Vagina (tissue), 2 donors: ENCODE results near the gene ATXN2. TPM values are rescaled to one million over a fixed set of nuclear protein-coding genes. Genes with fewer than 3 reads are reported as not detected.
"Not testable (repeated sequence)": the region's sequence is repeated elsewhere in the genome, so short reads cannot be mapped to it uniquely, and the experiment has no call there.

Experiments
- DNase-seq, 2 donors: peaks; one replicate each; pipeline ENCODE4 v3.0.0-alpha.2; 2017; ENCODE audit errors: extremely low spot score in 2 of 2
- H3K27ac ChIP-seq: fragments of 200-600 bp; sonication (generic); one replicate; pipeline ENCODE4 v1.5.1; 2019
- H3K27me3 ChIP-seq: fragments of 200-600 bp; sonication (generic); one replicate; pipeline ENCODE4 v1.5.1; 2019
- H3K36me3 ChIP-seq, 2 donors: fragments of 200-600 bp; sonication (generic); one replicate each; pipeline ENCODE4 v1.5.1; 2017 to 2019
- H3K4me1 ChIP-seq: fragments of 200-600 bp; sonication (generic); one replicate; pipeline ENCODE4 v1.5.1; 2019
- H3K4me3 ChIP-seq, 2 donors: fragments of 200-600 bp; sonication (generic); 1 replicate in 1 of 2; 2 replicates in 1 of 2; pipeline ENCODE4 v1.5.1; 2016 to 2019
- H3K9me3 ChIP-seq: fragments of 200-600 bp; sonication (generic); one replicate; pipeline ENCODE4 v1.5.1; 2019
- POLR2A ChIP-seq, 2 donors: fragments of 450-650 bp; IDR thresholded peaks; one replicate each; pipeline ENCODE4 v1.6.1; 2017; ENCODE audit warnings: antibody characterized with exemption in 2 of 2, mild to moderate bottlenecking in 2 of 2, moderate library complexity in 2 of 2
- POLR2AphosphoS5 ChIP-seq, 2 donors: sonication (generic); formaldehyde crosslinking; IDR thresholded peaks; one replicate each; pipeline ENCODE4 v1.9.0; 2017; ENCODE audit warnings: antibody characterized with exemption in 2 of 2, mild to moderate bottlenecking in 2 of 2, low read depth in 1 of 2; ENCODE audit not compliant: insufficient read depth in 1 of 2
- intact Hi-C: fragments of 100-400 bp; cut with DNase I; formaldehyde crosslinking; loops from one replicate; pipeline ENCODE4 v1.15.1; 2023
- total RNA-seq: library from RNA; depleted of rRNA; stranded (reverse); fragments of >200 nt; gene quantifications from one replicate; pipeline ENCODE4 v1.2.3, GENCODE V29; 2016
- TF ChIP-seq, protein P1 (sequence below), 3 experiments: fragments of 450-650 bp in 2 of 3; fragments of 200-600 bp in 1 of 3; sonication (generic) in 1 of 3; IDR thresholded peaks; one replicate each; pipeline ENCODE4 v1.5.1; 2017 to 2019; ENCODE audit warnings: antibody characterized with exemption in 3 of 3, mild to moderate bottlenecking in 2 of 3, moderate library complexity in 2 of 3

ATXN2 gene
- total RNA-seq, 1 donor from 2014 or later: 70.2 TPM

DNA sequence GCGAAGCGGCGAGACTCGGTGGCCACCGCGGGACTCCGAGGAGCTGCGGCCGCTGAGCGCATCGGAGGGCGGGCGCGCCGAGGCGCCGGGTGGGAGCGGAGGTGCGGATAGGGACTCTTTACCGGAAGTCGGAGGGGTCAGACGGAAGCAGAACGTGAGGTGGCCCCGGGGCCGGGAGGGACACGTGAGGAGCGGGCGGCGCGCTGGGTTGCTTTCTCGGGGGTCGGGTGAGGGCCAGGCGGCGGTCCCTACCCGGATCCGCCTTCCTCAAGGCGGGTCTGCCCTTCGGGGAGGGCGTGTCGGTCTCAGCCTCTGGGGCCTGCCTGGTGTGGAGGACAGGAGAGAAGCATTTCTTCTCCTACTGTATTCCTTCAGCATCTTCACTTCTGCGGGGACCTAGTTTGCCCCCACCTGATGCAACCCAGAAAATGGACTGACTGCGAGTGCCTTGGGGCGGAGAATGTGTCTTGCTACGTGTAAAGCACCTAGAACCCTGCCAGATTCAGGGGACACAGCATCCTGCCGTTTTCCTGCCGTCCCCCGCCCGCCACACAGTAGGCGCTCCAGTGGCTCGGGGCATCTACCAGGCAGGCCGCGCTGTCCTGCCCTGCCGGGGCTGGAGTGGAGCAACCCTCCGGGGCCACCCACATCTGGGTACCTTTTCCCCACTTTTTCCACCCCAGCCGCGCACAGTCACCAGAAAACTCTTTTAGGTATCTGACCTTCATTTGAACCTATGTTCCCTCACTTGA lies 514 bp upstream of the ATXN2 start:
- Histone ChIP-seq H3K4me3 (peak overlapping the region; percentile 65 to 88), H3K4me1 (peaks cover 31% of the 10 kb centered on the region), H3K27me3 (no peaks in the 10 kb centered on the region), H3K9me3 (no peaks in the 10 kb centered on the region), H3K36me3 (no peaks in the 10 kb centered on the region), H3K27ac (peak overlapping the region; percentile 95)
- DNase-seq: peak in 1 of 2 donors; percentile 94
- TF ChIP-seq, protein P1, sequence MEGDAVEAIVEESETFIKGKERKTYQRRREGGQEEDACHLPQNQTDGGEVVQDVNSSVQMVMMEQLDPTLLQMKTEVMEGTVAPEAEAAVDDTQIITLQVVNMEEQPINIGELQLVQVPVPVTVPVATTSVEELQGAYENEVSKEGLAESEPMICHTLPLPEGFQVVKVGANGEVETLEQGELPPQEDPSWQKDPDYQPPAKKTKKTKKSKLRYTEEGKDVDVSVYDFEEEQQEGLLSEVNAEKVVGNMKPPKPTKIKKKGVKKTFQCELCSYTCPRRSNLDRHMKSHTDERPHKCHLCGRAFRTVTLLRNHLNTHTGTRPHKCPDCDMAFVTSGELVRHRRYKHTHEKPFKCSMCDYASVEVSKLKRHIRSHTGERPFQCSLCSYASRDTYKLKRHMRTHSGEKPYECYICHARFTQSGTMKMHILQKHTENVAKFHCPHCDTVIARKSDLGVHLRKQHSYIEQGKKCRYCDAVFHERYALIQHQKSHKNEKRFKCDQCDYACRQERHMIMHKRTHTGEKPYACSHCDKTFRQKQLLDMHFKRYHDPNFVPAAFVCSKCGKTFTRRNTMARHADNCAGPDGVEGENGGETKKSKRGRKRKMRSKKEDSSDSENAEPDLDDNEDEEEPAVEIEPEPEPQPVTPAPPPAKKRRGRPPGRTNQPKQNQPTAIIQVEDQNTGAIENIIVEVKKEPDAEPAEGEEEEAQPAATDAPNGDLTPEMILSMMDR (IDR thresholded peaks at IDR 0.05): no peak
- TF ChIP-seq POLR2AphosphoS5 (IDR thresholded peaks at IDR 0.05; ENCODE audit: insufficient read depth in 1 of 2, low read depth in 1 of 2) (peak in 1 of 2 donors; percentile 89), POLR2A (IDR thresholded peaks at IDR 0.05) (peak in 1 of 2 donors; percentile 60)
- intact Hi-C loops: loop anchor here (5.0 kb wide), 1 partner anchor 38 kb away; no protein-coding TSS in a partner anchor

DNA sequence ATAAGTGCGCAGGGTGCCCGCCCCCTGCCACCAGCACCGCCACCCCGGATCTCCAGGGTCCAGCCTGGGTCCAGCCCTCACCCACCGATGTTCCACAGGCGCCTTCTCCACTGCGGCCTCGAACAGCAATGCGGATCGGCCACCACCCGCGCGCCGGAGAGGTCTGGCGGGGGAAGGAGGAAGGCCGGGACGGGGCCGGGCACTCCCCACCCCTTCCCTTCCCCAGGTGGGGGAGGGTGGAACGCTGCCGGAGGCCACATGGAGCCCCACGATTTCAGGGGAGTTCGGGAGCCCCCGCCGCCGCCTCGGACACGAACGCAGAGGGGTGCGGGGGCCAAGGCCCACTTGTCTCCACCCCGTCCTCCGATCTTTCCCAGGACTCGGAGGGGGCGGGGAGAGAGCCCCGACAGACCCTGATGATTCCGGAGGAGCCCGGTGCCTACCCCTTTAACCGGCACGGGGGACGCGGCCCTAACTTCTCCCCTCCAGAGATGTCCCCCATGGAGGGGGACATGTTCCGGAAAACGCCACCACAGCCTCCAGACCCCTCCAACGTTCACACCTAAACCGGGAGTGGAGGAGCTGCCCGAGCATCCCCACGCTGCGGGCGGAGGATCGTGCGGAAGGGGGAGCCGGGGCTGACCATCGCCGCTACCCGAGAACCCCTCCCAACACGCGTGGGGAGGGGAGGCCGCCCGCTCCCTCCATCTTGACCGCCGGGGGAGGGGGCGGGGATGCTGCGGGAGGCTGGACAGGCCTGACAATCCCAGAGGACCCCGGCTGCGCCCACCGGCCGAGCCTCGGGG lies 1.1 kb downstream of the ATXN2 start:
- H3K27ac ChIP-seq: peak overlapping the region; percentile 95
- peaks cover 42% of the 10 kb centered on the region for H3K4me1 ChIP-seq
- TF ChIP-seq POLR2A (IDR thresholded peaks at IDR 0.05) (no peak), POLR2AphosphoS5 (IDR thresholded peaks at IDR 0.05; ENCODE audit: insufficient read depth in 1 of 2, low read depth in 1 of 2) (peak in 1 of 2 donors; percentile 15)
- TF ChIP-seq, protein P1 (IDR thresholded peaks at IDR 0.05): no peak
- intact Hi-C loops: loop anchor here (5.0 kb wide), 1 partner anchor 39 kb away; no protein-coding TSS in a partner anchor
- no peaks in the 10 kb centered on the region for H3K9me3 ChIP-seq
- no peaks in the 10 kb centered on the region for H3K27me3 ChIP-seq
- H3K4me3 ChIP-seq: peak overlapping the region; percentile 65 to 88
- DNase-seq: no peak
- H3K36me3 ChIP-seq: no peaks in the 10 kb centered on the region

DNA sequence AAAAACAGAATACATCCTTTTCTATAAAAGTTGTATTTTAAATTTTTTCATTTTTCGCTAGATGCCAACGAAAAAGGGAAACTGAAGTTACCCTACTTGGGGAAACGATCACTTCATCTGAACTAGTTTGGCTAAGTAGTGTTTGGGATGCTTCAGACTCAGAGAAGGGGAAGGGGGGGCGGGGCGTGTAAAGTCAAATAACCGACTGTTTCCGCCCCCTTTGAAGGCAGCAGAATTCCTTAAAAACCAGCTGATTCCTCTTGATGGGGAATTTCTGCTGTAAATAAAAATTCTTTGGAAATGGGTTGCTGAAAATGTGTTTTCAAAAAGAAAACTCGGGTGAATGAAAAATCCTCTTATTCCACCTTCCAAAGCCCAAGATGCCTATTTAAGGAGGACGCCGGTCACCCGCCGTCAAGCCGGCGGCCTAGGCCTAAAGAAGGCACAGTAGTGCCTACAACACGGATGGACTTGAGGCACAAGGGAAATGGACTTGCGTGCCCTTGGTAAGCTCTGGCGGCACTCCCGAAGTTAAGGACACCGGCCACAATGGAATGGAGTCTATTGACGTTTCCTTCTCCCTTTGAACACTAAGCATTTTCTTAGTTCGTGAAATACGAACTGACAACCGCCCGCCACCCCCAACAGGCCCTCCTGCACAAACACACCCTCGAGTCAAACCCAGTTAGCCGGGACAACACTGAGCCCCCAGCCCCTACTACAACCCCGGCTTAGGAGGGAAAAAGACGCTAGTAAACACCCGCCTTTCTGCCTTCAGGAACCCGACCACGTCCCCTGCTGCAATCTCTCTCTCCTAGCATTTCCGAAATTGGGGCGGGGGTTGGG lies 1.9 kb downstream of the ATXN2 start:
- no peaks in the 10 kb centered on the region for H3K36me3 ChIP-seq
- peak overlapping the region; percentile 65 to 88 for H3K4me3 ChIP-seq
- TF ChIP-seq, protein P1 (IDR thresholded peaks at IDR 0.05): no peak
- no peak for TF ChIP-seq POLR2AphosphoS5 (IDR thresholded peaks at IDR 0.05; ENCODE audit: insufficient read depth in 1 of 2, low read depth in 1 of 2)
- TF ChIP-seq POLR2A (IDR thresholded peaks at IDR 0.05): no peak
- no peaks in the 10 kb centered on the region for H3K27me3 ChIP-seq
- DNase-seq: no peak
- intact Hi-C loops: loop anchor here (5.0 kb wide), 1 partner anchor 40 kb away; no protein-coding TSS in a partner anchor
- H3K27ac ChIP-seq: peak overlapping the region; percentile 95
- H3K4me1 ChIP-seq: peaks cover 50% of the 10 kb centered on the region
- H3K9me3 ChIP-seq: no peaks in the 10 kb centered on the region

DNA sequence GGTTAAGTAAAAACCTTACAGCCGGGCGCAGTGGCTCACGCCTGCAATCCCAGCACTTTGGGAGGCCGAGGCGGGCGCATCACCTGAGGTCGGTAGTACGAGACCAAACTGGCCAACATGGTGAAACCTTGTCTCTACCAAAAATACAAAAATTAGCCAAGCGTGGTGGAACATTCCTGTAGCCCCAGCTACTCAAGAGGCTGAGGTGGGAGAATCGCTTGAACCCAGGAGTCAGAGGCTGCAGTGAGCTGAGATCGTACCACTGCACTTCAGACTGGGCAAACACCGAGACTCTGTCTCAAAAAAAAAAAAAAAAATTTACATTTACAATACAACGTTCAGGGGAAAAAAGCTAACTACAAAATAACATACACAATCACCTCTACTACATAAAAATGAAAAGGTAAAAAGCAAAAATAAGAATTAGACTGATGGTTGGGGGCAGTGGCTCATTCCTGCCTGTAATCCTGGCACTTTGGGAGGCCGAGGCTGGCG lies 3.7 kb downstream of the ATXN2 start:
- intact Hi-C loops: loop anchor here (5.0 kb wide), 1 partner anchor 42 kb away; no protein-coding TSS in a partner anchor

DNA sequence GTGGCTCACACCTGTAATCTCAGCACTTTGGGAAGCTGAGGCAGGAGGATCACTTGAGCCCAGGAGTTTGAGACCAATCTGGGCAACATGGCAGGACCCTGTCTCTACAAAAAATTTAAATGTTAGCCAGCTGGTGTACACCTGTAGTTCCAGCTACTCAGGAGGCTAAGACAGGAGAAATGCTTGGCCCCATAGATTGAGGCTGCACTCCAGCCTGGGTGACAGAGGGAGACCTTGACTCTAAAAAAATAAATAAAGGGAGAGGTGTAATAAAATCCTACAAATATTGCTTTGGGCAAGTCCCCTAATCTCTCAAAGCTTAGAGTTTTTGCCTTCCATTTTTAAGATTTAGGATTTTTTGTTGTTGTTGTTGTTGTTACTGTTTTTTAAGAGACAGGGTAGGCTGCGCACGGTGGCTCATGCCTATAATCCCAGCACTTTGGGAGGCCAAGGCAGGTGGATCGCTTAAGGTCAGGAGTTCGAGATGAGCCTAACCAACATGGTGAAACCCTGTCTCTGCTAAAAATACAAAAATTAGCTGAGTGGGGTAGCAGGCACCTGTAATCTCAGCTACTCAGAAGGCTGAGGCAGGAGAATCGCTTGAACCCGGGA lies 7.6 kb downstream of the ATXN2 start:
- H3K4me1 ChIP-seq: peaks cover 79% of the 10 kb centered on the region
- DNase-seq, H3K4me3 ChIP-seq, H3K36me3 ChIP-seq, H3K27me3 ChIP-seq, H3K9me3 ChIP-seq, intact Hi-C loops, H3K27ac ChIP-seq: not testable (repeated sequence)

More for the DNA sequence above, 3.7 kb downstream of the ATXN2 start:
- H3K4me1 ChIP-seq: peaks cover 67% of the 10 kb centered on the region
- not testable (repeated sequence) for H3K27ac ChIP-seq, DNase-seq, H3K4me3 ChIP-seq, H3K36me3 ChIP-seq, H3K9me3 ChIP-seq, H3K27me3 ChIP-seq
